Fibroblast of skin of back (primary cell): ENCODE measurements around the gene PHLDA2.
"Not testable (repeated sequence)": the region's sequence is repeated elsewhere in the genome, so short reads cannot be mapped to it uniquely, and the experiment has no call there.

ENCODE experiments used
- DNase-seq: peaks from one replicate; pipeline ENCODE4 v3.0.0-alpha.2; 2013

PHLDA2 gene

GRCh38 chr11:2945031-2945756 lies 16.0 kb upstream of the PHLDA2 start:
- DNase-seq: peak; percentile 79

- no peak for DNase-seq
These were observed 15.3 kb upstream of the PHLDA2 start for GRCh38 chr11:2944530-2944929.

- DNase-seq: no peak
These were observed 14.5 kb upstream of the PHLDA2 start for GRCh38 chr11:2943711-2944118.

GRCh38 chr11:2942872-2943710 lies 13.9 kb upstream of the PHLDA2 start:
- no peak for DNase-seq

GRCh38 chr11:2942447-2942846 lies 13.2 kb upstream of the PHLDA2 start:
- no peak for DNase-seq

GRCh38 chr11:2940921-2941821 lies 12.0 kb upstream of the PHLDA2 start:
- DNase-seq: no peak

GRCh38 chr11:2940147-2940920 lies 11.1 kb upstream of the PHLDA2 start:
- peak; percentile 48 for DNase-seq

- not testable (repeated sequence) for DNase-seq
These were observed 9.5 kb upstream of the PHLDA2 start for GRCh38 chr11:2938458-2939418.

- not testable (repeated sequence) for DNase-seq
These were observed 8.6 kb upstream of the PHLDA2 start for GRCh38 chr11:2937641-2938457.

- DNase-seq: no peak
These were observed 5.5 kb upstream of the PHLDA2 start for GRCh38 chr11:2934611-2935239.

GRCh38 chr11:2934021-2934550 lies 4.9 kb upstream of the PHLDA2 start:
- DNase-seq: no peak

GRCh38 chr11:2933375-2934020 lies 4.3 kb upstream of the PHLDA2 start:
- peak; percentile 86 for DNase-seq

- peak; percentile 56 for DNase-seq
These were observed 3.6 kb upstream of the PHLDA2 start for GRCh38 chr11:2932850-2933251.

GRCh38 chr11:2931771-2932738 lies 2.8 kb upstream of the PHLDA2 start:
- DNase-seq: no peak

GRCh38 chr11:2931420-2931746 lies 2.2 kb upstream of the PHLDA2 start:
- DNase-seq: no peak

GRCh38 chr11:2930704-2931419 lies 1.6 kb upstream of the PHLDA2 start:
- peak; percentile 47 for DNase-seq
